HG03108 (cell line): ENCODE measurements around the gene CNTN4.

Experiments
- ATAC-seq: cut with Tn5 transposase; IDR thresholded peaks from one replicate; pipeline ENCODE4 v1.9.1; 2021; ENCODE audit warnings: moderate library complexity; ENCODE audit not compliant: unreplicated experiment

The CNTN4 gene

GRCh38 chr3:2568929-2569328 lies 470.3 kb downstream of the CNTN4 start:
- ATAC-seq: no peak

- no peak for ATAC-seq
Observed at GRCh38 chr3:2577571-2577970, 478.9 kb downstream of the CNTN4 start.

GRCh38 chr3:2578560-2578959 lies 479.9 kb downstream of the CNTN4 start:
- no peak for ATAC-seq

DNA sequence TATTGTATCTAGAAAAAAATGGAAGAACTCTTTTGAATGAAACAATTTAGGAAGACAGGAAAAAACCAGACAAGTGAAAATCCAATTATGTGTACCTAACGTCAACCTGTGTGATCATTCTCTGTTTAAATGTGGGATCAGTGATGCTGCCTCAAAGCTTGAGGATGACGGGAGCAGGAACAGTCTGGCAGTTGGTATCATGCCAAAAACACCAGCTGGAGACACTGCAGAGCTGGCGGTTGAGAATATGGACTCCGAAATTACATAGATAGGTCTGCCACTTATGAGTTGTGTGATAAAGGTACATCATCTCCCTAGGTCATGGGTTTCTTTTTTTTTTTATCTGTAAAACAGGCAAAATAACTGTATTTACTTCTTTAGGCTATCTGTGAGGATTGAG lies 480.5 kb downstream of the CNTN4 start:
- no peak for ATAC-seq

GRCh38 chr3:2583046-2583445 lies 484.4 kb downstream of the CNTN4 start:
- ATAC-seq: no peak

GRCh38 chr3:2589336-2589969 lies 490.8 kb downstream of the CNTN4 start:
- ATAC-seq: no peak

DNA sequence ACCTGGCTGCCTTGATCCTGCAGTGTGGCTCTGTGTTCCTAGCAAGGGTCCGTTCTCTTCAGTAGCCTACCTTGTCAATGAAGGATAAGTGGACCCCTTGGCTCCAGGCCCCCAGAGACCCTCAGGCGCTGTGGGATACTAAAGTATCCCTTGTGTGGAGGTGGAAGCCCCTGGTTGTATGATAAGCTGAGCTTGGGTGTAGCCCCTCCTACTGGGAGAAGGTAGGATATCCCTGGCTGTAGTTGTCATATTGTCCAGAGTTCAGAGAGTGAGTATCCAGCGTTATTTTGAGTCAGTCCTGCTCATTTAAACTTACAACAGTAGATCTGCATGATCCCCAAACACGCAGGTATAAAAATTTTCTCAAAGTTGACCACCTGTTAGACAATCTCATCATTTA lies 496.8 kb downstream of the CNTN4 start:
- no peak for ATAC-seq

GRCh38 chr3:2597615-2598014 lies 498.9 kb downstream of the CNTN4 start:
- ATAC-seq: no peak

DNA sequence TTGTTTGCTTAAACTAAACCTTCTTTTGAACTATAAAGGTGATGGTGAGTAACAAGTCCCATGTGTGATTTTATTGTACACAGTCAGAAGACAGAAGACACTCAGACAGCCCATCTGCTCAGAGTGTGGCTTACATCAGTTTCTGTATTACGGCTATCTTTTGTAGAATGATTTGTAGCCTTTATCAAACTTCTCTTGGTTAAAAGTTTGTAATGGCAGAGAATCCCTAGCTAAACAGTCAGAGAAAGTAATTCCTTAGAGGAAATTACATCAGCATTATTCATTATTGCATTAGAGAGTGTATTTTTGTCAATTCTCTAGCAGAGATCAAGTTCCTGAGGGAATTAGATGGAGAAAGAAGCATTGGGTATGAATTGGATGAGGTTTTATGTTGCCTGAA lies 500.8 kb downstream of the CNTN4 start:
- ATAC-seq: no peak

DNA sequence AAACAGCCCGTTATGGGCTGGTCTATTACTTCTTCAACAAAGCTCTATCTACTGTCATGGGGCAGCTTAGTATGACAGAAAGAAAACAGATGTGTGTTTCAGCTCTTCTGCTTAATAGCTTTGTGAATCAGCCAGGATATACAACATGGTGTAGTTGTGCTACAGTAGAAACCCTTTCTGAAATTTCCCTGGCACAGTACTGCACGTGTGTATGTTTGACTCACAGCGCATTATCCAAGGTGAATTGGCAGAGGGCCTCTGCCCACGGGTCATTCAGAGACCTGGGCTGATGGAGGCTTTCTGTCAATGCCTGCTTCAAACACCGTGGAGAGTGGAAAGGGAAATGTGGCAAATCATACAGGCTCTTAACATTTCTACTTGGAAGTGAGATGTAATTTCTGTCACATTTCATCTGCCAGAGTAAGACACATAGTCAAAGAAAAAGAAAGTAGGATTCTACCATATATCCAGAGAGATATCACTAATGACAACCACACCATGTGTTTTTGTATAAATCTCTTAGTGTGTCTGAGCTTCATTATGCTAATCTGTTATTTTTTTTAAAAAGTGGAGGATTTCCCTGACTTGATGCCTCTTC lies 505.1 kb downstream of the CNTN4 start:
- ATAC-seq: no peak

DNA sequence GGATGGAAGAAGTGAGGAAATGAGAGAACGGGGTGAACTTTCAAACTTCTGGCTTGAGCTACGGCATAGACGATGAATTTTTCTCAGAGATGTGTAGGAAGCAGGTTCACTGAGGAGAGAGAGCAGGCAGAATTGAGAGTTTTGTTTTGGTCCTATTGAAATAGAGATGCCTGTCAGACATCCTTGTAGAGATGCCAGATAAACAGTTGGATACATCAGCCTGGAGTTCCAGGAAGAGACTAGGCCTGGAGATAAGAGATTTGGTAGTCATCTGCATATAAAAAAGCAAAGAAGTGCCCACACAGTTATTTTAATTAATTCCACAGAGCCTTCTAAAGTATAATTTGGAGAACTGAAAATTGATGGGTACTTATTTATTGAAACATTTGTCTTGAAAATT lies 515.9 kb downstream of the CNTN4 start:
- no peak for ATAC-seq

DNA sequence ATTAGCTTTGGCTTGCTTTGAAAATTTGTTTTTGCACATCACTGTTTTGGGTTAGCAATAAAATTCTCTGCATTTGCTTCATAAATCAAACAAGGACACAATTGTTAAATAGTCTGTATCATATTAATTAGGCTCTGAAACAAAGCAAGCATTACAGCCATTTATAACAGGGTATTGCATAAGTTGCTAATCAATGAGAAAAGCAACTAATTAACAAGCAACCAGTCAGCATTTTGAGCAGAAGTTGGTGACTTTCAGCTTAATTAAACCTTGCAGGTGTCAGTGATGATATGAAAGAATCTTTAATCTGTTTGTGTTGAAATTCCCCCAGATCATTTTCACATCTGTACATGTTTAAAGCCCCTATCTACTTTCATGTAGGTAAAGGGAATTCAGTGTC lies 516.4 kb downstream of the CNTN4 start:
- no peak for ATAC-seq

DNA sequence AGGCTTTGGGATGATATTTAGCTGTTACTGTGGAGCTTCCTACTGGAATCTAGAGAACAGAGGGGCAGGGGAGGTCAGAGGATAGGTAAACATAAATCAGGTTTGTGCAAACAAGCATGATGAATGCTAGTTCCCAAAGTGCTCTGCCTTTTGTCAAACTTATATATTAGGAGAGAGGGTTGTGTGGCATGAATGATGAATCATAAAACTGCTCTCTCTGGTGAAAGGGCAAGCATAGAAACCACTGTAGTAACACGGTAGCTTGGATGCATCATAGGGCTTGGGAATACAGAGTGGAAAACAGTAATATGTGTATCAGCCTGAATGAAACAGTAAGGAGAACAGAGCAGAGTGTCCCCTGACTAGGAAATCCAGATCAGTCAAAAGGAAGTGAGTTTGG lies 524.8 kb downstream of the CNTN4 start:
- ATAC-seq: no peak

- no peak for ATAC-seq
Observed at GRCh38 chr3:2628117-2628516, 529.5 kb downstream of the CNTN4 start.

- no peak for ATAC-seq
Observed at GRCh38 chr3:2635511-2635910, 536.8 kb downstream of the CNTN4 start.

DNA sequence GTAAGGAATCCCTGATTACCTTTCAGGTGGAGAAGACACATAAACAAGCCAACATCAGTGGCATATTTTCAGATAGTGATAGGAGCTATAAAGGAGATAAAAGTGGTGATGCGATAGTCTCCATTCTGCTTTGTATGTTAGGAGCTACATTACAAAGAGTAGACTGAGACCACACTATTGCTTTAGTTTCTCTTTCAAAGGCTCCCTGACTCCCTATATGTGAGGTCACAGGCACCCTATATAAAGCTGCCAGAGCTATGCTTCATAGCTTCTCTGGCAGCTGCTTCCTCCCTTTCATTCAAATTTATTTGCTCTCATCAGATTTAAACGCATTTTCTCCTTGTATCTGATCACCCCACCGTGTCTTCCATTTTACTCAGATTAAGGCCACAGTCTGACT lies 544.9 kb downstream of the CNTN4 start:
- no peak for ATAC-seq

DNA sequence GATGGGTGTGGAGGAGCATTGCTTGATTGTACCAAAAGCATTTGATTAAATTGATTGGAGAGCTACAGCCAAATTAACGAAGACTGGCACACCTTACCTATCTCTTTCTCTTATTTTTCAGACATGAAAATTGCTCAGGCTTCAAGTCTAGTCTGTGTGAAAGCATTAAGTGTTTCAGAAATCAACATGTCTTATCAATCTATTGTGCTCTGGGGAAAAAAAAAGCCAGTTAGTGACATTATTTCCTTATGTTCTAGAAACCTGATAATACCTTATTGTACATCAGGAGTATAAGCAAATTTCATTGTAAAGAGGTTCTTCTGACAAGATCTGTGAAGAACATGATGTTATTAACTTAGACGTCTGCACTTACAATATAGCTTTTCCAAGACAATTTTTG lies 546.3 kb downstream of the CNTN4 start:
- ATAC-seq: no peak

- no peak for ATAC-seq
Observed at GRCh38 chr3:2650746-2651145, 552.1 kb downstream of the CNTN4 start.

DNA sequence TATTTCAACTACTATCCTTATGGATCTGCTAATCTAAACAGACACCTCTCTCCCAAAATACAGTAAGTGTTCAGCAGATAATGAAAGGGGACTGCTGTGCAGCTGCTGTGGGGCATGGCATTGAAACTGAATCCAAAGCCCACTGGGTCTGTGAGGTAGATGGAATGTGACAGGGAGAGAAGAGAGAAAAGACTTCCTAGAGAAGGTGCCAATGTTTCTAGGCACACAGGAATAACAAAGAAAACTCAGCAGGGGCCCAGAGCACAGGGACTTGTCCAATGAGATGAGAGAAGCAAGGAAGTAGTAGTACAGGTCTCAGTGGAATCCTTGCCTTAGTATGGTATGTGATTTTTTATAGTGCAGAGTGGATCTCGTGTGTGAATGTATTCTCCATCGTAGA lies 553.7 kb downstream of the CNTN4 start:
- no peak for ATAC-seq

GRCh38 chr3:2653706-2654105 lies 555.0 kb downstream of the CNTN4 start:
- no peak for ATAC-seq

GRCh38 chr3:2655229-2655701 lies 556.6 kb downstream of the CNTN4 start:
- no peak for ATAC-seq

GRCh38 chr3:2656806-2657777 lies 558.4 kb downstream of the CNTN4 start:
- ATAC-seq: no peak
